AG20443 (cell line): ENCODE data around the gene NRXN3.
"Not testable (repeated sequence)": the region's sequence is repeated elsewhere in the genome, so short reads cannot be mapped to it uniquely, and the experiment has no call there.

Experiments used
- DNase-seq: peaks from one replicate; pipeline ENCODE4 v3.0.0; 2012; ENCODE audit warnings: low spot score, mixed read lengths

The NRXN3 gene

GRCh38 chr14:79077096-79077495 lies 906.9 kb downstream of the NRXN3 start:
- DNase-seq: no peak

DNA sequence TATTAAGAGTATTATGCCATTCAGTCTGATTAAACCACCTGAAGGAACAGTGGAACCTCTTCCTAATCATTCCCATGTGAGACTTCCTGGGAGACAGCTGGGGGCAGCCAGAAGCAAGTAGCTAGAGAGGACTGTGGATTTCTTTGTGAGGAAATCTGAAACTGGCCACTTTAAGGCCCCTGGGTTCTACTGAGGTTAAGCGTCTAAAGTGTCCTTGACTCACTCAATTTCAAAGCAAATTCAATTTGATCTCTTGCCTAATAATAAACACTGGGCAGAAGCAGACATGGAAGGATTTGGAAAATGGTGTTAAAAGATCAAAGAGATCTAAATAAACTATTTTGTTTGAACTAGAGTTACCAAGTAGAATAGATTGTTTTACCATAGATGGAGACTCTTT lies 909.9 kb downstream of the NRXN3 start:
- no peak for DNase-seq

- DNase-seq: no peak
Measured at GRCh38 chr14:79082883-79083282, 912.7 kb downstream of the NRXN3 start.

- DNase-seq: no peak
Measured at GRCh38 chr14:79083356-79083755, 913.2 kb downstream of the NRXN3 start.

- DNase-seq: no peak
Measured at GRCh38 chr14:79084861-79085260, 914.7 kb downstream of the NRXN3 start.

GRCh38 chr14:79089576-79089975 lies 919.4 kb downstream of the NRXN3 start:
- DNase-seq: no peak

- DNase-seq: peak; percentile 6
Measured at GRCh38 chr14:79090641-79091180, 920.5 kb downstream of the NRXN3 start.

GRCh38 chr14:79091381-79091963 lies 921.3 kb downstream of the NRXN3 start:
- no peak for DNase-seq

DNA sequence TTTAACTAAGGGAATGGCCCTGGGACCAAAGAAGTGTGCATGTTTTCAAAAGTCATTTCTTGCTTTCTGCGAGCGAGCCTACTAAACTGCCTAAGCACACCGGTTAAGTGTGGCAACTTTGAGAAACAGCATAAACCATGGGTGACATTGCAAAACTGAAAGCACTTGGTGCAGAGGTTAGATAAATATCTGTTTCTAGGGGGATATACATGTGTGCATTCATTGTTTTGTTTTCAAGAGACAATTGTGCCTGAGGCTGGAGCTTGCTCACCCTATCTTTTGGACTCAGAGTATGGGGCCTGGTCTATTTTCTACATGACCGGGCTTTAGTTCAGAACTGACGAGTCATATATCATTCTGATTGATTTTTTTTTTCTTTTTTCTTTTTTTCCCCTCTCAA lies 923.4 kb downstream of the NRXN3 start:
- no peak for DNase-seq

DNA sequence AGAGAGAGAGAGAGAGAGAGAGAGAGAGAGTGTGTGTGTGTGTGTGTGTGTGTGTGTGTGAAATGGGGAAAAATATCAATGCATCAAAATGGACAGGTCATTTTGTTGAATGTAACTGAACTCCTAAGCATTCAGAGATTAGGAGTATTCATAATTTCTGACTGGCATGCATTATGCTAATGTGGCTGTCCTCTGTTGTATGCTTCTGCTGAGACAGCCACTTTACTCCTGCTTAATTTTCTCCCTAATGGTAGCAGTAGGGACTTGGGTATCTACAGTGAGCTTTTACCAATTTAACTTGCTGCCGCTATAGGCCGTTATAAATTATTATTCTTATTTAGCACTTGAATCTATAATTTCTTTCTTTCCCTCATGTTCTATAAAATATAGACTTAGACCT lies 924.8 kb downstream of the NRXN3 start:
- no peak for DNase-seq

- DNase-seq: no peak
Measured at GRCh38 chr14:79096811-79097210, 926.6 kb downstream of the NRXN3 start.

GRCh38 chr14:79098324-79098723 lies 928.2 kb downstream of the NRXN3 start:
- DNase-seq: no peak

- no peak for DNase-seq
Measured at GRCh38 chr14:79100578-79100977, 930.4 kb downstream of the NRXN3 start.

DNA sequence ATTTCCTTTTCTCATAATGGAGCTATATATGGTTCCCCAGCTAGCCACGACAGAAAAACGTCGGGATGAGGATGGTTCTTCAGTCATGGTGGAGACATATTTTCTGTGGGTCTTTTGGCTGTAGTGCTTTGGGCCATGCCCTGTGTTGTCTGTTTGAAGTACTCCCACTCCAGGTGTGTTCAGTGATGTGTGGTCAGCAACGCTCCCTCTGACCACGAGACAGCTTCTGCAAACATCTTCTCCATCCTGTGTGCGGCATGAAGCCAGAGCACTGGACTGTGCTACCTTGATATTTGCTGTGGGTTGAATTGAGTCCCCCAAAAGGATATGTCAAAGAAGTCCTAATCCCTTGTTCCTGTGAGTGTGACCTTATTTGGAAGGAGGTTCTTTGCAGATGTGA lies 931.2 kb downstream of the NRXN3 start:
- DNase-seq: no peak

DNA sequence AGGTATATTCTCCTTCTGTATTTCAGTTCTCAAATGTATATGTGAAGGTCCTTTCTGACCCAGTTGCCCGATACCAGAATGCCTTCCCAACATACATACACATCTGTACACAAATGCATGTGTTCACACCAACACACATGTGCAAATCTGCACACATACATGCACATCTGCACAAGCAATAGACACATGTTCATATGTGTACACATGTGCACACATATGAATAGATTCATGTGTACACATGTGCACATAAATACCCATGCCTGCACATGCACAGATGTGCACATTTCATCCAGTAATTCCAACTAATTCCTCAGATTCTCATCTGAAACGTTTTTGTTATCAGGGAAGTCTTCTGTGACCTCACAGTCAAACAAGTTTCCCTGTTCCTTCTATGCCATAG lies 933.6 kb downstream of the NRXN3 start:
- no peak for DNase-seq

DNA sequence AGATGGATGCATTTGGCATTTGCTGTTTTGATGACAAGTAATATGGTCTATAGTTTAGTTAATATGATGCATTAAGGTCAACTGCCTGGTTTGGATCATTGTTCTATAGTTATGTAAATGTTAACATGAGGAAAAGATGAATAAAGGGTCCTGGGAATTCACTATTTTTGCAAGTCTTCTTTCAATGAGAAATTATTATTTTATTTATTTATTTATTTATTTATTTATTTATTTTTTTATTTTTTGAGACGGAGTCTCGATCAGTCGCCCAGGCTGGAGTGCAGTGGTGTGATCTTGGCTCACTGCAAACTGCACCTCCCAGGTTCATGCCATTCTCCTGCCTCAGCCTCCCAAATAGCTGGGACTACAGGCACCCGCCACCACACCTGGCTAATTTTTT lies 940.4 kb downstream of the NRXN3 start:
- DNase-seq: not testable (repeated sequence)

DNA sequence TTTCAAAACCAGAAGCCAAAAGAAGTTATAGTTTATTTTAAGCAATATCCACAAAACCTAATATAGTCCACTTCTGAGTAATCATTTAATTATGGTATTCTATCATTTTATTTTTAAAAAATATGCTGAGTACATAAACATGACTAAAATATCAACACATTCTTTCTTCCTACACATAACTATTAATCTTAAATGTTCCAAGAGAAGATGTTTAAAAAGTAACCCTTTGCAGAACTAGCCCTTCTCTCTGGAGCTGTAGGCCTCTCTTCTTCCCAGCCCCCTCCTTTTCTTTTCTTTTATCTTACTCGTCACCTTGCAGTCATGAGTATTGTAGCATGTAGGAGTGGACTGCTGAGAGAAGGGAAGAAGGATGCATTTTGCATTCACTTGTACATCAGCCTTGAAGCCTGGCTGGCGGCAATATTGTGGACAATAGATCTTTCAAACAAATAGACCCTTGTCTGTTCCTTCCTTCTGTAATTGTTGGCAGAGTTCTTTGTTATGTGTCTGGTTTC lies 941.9 kb downstream of the NRXN3 start:
- DNase-seq: peak; percentile 10

GRCh38 chr14:79117561-79117960 lies 947.4 kb downstream of the NRXN3 start:
- no peak for DNase-seq

DNA sequence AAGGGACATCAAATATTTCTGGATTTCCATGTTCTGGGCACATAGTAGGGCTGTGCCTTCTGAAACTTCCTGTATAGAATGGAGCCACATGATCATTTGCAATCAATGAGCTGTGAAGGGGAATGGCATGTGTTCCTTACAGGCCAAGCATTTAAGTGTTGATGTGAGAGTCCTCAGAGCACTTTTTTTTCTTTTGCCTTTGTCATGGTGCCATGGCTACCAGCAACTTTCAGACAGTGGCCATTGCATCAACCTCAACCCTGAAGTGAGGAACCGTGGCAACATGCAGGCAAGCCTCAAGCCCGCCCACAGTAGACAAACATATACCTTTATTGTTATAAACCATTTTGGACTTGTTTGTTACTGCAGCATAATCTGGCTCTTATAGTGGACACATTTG lies 948.1 kb downstream of the NRXN3 start:
- DNase-seq: no peak

DNA sequence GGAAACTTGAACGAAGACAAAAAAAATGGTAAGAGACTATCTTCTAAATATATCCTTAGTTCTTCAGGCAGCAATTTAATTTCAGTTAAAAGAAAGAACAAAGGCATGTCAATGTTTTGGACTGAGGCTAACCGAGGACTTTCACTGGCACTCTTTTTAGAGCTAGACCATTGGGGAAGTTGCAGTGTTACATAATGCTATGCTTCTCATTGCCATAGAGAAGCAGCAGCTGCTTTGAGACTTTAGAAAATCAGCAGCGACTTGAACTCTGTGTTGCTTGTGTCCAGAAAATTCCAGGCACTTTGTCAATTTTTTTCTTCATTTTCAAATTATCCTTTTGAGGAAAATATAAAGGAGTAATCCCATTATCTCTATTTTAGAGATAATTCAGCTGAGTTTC lies 964.2 kb downstream of the NRXN3 start:
- no peak for DNase-seq

GRCh38 chr14:79136071-79137044 lies 966.2 kb downstream of the NRXN3 start:
- no peak for DNase-seq

DNA sequence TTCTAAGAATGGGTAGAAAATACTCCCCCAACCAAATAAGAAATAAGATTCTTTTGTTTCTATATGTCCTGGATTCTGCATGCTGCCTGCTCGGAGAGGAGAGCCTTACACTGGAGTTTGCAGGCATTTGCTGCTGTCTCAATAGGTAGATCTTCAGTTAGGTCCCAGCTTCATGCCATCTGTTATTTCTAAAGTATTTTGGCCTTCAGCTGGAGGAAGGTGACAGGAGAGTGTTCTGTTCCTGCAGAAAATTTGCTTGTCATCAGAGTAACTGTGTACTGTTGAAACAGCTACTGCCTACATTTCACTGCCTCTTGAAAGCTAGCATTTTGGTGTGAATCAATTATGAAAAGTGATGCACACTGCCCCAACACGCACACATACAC lies 966.9 kb downstream of the NRXN3 start:
- DNase-seq: no peak

GRCh38 chr14:79137836-79138235 lies 967.7 kb downstream of the NRXN3 start:
- DNase-seq: no peak
